Measurements from ENCODE around the gene SLC1A2. TPM values are rescaled to one million over a fixed set of nuclear protein-coding genes. Genes with fewer than 3 reads are reported as not detected.

Gene SLC1A2
- polyA plus RNA-seq (ENCODE audit: insufficient read length in 3 of 3): under 1 TPM; 0.14 to 0.26 (median 0.22) TPM

DNA sequence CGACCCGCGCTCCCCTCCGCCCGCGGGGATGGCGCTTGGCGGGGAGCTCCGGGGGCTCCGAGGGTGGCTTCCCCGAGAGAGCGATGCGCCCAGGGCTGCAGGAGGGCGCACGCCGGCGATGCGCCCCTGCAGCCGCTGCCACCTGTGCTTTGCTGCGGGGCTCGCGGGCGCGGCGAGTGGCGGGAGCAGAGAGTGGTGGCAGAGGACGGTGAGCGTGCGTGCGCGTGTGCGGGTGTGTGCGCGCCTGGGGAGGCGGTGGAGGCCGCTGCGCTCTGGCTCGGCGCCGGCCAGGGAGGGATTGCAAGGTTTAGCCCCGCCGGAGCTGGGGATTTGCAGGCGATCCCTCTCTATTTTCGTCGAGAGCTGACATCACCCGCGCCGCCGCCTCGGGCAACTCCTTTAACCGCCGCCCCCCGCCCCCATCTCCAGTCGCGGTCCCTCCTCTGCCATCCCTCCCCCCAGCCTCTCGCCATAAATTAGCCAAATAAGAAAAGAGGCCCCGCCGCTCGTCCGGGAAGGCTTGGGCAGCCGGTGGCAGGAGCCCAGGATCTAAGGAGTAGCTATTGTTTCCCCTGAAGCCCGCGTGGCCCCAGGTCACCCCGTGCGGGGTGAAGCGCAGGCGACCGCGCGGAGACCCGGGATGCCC, at the start of gene SLC1A2:
Gene SLC1A2, minus strand, starts transcription at position 375 of the 646 bp plus-strand sequence. CDS start 592 bp downstream, outside the sequence.
- no peak for DNase-seq (ENCODE audit: low read depth in 3 of 3, low spot score in 2 of 3)

GRCh38 chr11:35466058-35466457, 46.7 kb upstream of the SLC1A2 start:
- no peak for DNase-seq (ENCODE audit: low read depth in 3 of 3, low spot score in 2 of 3)

- no peak for DNase-seq (ENCODE audit: low read depth in 3 of 3, low spot score in 2 of 3)
These were observed 45.0 kb upstream of the SLC1A2 start for GRCh38 chr11:35464308-35464707.

GRCh38 chr11:35463331-35463751, 44.0 kb upstream of the SLC1A2 start:
- no peak for DNase-seq (ENCODE audit: low read depth in 3 of 3, low spot score in 2 of 3)

- no peak for DNase-seq (ENCODE audit: low read depth in 3 of 3, low spot score in 2 of 3)
These were observed 42.7 kb upstream of the SLC1A2 start for GRCh38 chr11:35461917-35462538.

- no peak for DNase-seq (ENCODE audit: low read depth in 3 of 3, low spot score in 2 of 3)
These were observed 40.1 kb upstream of the SLC1A2 start for GRCh38 chr11:35459489-35459888.

DNA sequence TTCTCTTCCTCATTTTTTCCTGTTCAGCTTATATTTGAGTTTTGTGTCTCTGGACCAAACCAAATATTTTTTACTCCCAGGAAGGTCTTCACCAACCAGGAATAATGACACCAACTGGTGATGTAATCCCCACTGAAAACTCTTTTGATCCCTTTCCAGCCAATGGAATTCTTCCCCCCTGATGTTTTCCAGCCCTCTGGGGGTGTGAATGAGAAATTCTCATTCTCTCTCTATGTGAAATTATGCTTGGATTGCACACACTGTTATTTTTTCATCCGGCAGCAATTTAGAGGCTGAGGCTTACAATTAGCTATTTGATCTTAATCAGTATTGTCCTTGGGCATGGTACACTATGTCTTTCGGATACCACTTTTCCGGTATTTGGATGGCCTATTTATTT, 39.5 kb upstream of the SLC1A2 start:
- no peak for DNase-seq (ENCODE audit: low read depth in 3 of 3, low spot score in 2 of 3)

GRCh38 chr11:35454362-35454761, 35.0 kb upstream of the SLC1A2 start:
- DNase-seq (ENCODE audit: low read depth in 3 of 3, low spot score in 2 of 3): no peak

DNA sequence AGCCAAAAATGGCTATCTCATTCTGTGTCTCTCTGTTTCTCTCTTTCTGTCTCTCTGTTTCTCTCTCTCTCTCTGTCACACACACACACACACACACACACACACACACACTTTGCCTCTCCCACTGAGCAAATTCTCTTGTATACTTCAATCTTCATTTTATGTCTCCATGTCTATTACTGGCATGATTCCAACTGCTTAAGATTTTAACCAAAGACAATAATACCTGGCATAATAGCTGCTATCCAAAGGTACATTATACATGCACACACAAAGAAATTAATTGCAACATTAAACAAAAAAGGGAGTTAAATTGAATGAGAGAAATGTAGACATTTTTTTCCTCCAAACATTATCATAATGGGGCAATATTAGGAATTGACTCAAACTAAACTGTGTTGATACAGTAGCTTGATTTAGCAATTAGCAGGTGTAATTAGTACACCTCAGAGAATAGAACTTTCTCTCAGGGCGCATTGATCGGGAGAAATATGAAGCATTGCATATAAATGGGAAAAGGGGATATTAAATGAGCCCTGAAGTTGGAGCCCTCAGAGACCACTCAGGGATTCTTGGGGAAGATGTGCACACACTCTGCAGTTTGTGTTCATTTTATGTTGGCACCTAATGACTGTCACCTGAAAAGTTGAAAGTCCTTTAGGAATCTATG, 17.4 kb upstream of the SLC1A2 start:
- DNase-seq (ENCODE audit: low read depth in 3 of 3, low spot score in 2 of 3): no peak

- DNase-seq (ENCODE audit: low read depth in 3 of 3, low spot score in 2 of 3): no peak
These were observed 14.2 kb upstream of the SLC1A2 start for GRCh38 chr11:35433588-35433987.

- DNase-seq (ENCODE audit: low read depth in 3 of 3, low spot score in 2 of 3): no peak
These were observed 13.1 kb upstream of the SLC1A2 start for GRCh38 chr11:35432464-35432863.

DNA sequence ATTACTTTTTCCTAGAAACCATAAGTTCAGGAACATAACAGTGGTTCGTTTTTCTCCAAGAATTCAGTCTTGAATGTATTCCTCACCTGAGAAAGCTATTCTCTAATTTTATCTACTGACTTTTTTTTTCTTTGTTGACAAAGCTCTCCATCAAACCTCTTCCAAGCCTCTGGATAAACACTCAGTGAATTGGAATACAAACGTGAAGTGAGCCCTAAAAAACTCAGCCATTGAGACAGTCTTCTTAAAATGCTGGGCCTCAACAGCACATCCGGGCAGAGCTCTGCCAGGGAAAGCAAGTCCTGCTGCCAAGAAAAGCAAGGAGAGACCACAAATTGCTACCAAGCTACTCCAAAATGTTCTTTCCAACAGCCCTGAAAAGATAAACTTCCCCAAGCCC, 7.7 kb upstream of the SLC1A2 start:
- DNase-seq (ENCODE audit: low read depth in 3 of 3, low spot score in 2 of 3): no peak

DNA sequence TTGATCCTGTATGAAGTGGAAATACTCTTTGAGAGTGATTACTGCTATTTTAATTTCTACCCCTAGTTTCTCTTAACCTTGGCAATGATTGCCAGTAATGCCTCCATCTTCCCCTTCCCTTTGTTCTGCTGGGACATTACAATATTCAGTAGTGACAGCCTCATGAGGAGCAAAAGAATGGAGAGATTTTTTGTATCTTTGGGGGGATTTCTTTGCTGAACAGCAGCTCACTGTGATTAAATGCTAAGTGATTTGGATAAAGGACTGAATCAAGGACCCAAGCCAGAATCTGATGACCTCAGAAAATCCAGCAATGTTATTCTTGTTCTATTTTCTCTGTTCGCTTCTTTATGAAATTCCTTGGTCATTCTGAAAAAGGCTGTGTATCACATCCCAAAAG, 7.0 kb upstream of the SLC1A2 start:
- DNase-seq (ENCODE audit: low read depth in 3 of 3, low spot score in 2 of 3): no peak

- no peak for DNase-seq (ENCODE audit: low read depth in 3 of 3, low spot score in 2 of 3)
These were observed 6.3 kb upstream of the SLC1A2 start for GRCh38 chr11:35425603-35426212.

- no peak for DNase-seq (ENCODE audit: low read depth in 3 of 3, low spot score in 2 of 3)
These were observed 5.0 kb upstream of the SLC1A2 start for GRCh38 chr11:35424157-35424940.

- DNase-seq (ENCODE audit: low read depth in 3 of 3, low spot score in 2 of 3): no peak
These were observed 1.0 kb upstream of the SLC1A2 start for GRCh38 chr11:35420371-35420770.

- no peak for DNase-seq (ENCODE audit: low read depth in 3 of 3, low spot score in 2 of 3)
These were observed 524 bp upstream of the SLC1A2 start for GRCh38 chr11:35419830-35420333.

DNA sequence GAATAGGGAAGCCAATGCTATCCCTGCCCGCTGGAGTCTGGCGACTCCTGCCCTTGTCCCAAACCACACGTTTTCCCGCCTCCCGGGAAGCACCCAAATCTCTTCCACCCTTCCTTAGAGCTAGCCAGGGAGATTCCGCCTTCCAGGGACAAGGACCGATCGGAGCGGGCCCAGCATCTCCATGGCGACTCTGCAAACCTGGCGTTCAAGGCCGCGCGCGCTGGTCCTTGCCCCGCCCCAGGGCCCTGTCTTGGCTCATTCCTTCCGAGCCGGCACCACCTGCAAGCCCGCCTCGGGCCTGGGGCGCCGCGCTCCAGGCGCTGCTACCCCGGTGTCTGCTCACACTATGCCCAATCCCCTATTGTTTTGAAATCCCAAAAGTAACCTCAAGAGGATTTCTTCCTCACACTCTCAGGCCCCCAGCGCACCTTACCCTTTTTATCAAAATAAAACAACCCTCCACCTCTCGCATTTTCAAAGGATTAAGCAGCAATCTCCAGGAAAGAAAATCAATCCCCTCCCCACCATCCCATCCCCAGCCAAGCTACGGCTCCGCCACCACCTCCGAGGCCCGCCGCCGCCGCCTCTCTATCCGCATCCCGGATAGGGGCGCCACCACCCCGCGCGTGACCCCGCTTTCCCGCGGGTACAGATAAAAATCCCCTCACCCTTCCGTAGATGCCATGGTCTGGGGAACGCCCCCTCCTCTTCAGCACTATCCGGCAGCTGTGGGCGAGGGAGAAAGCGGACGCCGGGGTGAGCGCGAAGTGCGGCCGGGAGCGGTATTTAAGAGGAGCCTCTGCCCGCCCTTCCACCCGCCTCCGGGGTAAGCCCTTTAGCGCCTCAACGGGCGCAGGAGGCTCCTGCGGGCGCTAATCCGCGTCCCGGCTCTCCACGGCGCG, 825 bp downstream of the SLC1A2 start:
- peak in 1 of 3 donors; percentile 16 for DNase-seq (ENCODE audit: low read depth in 3 of 3, low spot score in 2 of 3)

DNA sequence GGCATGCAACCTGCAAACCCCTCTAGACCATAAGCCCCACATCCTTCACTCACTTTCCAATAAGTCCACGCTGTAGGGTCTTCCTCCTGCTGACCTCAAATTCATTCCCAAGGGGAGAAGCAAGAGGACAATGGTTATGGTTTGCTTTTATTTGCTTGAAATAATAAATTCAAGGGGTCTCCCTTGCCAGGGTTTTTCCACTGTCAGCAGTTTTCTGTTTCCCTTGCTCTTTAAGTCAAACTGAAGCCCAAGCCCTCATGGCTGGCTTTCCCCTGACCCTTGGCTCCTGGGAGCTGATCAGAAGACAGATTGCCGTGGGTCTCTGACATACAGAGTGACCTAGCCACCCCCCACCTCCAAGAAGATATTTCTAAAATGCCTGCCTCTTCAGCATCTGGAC, 3.9 kb downstream of the SLC1A2 start:
- no peak for DNase-seq (ENCODE audit: low read depth in 3 of 3, low spot score in 2 of 3)

GRCh38 chr11:35414776-35415175, 4.6 kb downstream of the SLC1A2 start:
- no peak for DNase-seq (ENCODE audit: low read depth in 3 of 3, low spot score in 2 of 3)

All from right renal cortex interstitium (tissue), 3 donors.